Left ventricle myocardium inferior (tissue), 1 donor: ENCODE results near the gene CTDSPL2. TPM values are rescaled to one million over a fixed set of nuclear protein-coding genes. Genes with fewer than 3 reads are reported as not detected.

Experiments
- DNase-seq: peaks from one replicate; pipeline ENCODE4 v3.0.0-alpha.2; 2020
- H3K27ac ChIP-seq: fragments of 200-600 bp; replicated peaks from 2 replicates; pipeline ENCODE4 v1.8.0; 2021
- H3K27me3 ChIP-seq: fragments of 200-600 bp; 2 replicates; pipeline ENCODE4 v1.8.0; 2021; ENCODE audit warnings: low read depth
- H3K36me3 ChIP-seq: fragments of 200-600 bp; 2 replicates; pipeline ENCODE4 v1.8.0; 2021
- H3K4me1 ChIP-seq: fragments of 200-600 bp; 2 replicates; pipeline ENCODE4 v1.8.0; 2021
- H3K4me3 ChIP-seq: fragments of 200-600 bp; 2 replicates; pipeline ENCODE4 v1.8.0; 2021; ENCODE audit warnings: mild to moderate bottlenecking, moderate library complexity
- H3K9me3 ChIP-seq: fragments of 200-600 bp; replicated peaks from 2 replicates; pipeline ENCODE4 v1.8.0; 2021
- CTCF ChIP-seq: fragments of 200-600 bp; IDR thresholded peaks from 2 replicates; pipeline ENCODE4 v1.8.0; 2021; ENCODE audit warnings: antibody characterized with exemption, mild to moderate bottlenecking, borderline replicate concordance
- intact Hi-C: fragments of 100-400 bp; cut with micrococcal nuclease; formaldehyde crosslinking; loops from one replicate; pipeline ENCODE4 v1.11.0; 2022
- total RNA-seq: library from RNA; stranded (reverse); fragmentation: NEBNext Ultra II Directional; extraction: Animal tissue kit (Norgen Biotek cat#: 25700); gene quantifications from one replicate; pipeline ENCODE4 v1.2.1, GENCODE V29; 2021
- donor health status: DM: no; HTN: yes; CAD: no; lungs with severe emphysema.

Gene CTDSPL2
- total RNA-seq, 1 donor from 2014 or later = 14.7 TPM

GRCh38 chr15:44565387-44566154 is 138.1 kb downstream of the CTDSPL2 start:
- no peak overlapping the region for H3K27ac ChIP-seq
- H3K9me3 ChIP-seq = no peaks in the 10 kb centered on the region
- intact Hi-C loops = no loop called here
- H3K4me3 ChIP-seq = no peak overlapping the region
- H3K4me1 ChIP-seq = no peaks in the 10 kb centered on the region
- DNase-seq = no peak
- no peaks in the 10 kb centered on the region for H3K27me3 ChIP-seq
- no peak for TF ChIP-seq CTCF
- H3K36me3 ChIP-seq = peaks cover 99% of the 10 kb centered on the region

GRCh38 chr15:44566155-44566540 is 138.7 kb downstream of the CTDSPL2 start:
- Histone ChIP-seq H3K4me1 (no peaks in the 10 kb centered on the region), H3K9me3 (no peaks in the 10 kb centered on the region), H3K4me3 (no peak overlapping the region), H3K27me3 (no peaks in the 10 kb centered on the region), H3K27ac (no peak overlapping the region), H3K36me3 (peaks cover 99% of the 10 kb centered on the region)
- DNase-seq = no peak
- TF ChIP-seq CTCF = no peak
- intact Hi-C loops = no loop called here

GRCh38 chr15:44568338-44568737 is 140.9 kb downstream of the CTDSPL2 start:
- Histone ChIP-seq H3K9me3 (no peaks in the 10 kb centered on the region), H3K36me3 (peaks cover 97% of the 10 kb centered on the region), H3K4me3 (no peak overlapping the region), H3K4me1 (no peaks in the 10 kb centered on the region), H3K27ac (no peak overlapping the region), H3K27me3 (no peaks in the 10 kb centered on the region)
- DNase-seq = no peak
- intact Hi-C loops = no loop called here
- TF ChIP-seq CTCF = no peak

- Histone ChIP-seq H3K27ac (no peak overlapping the region), H3K27me3 (no peaks in the 10 kb centered on the region), H3K4me3 (no peak overlapping the region), H3K4me1 (peaks cover 1% of the 10 kb centered on the region), H3K9me3 (no peaks in the 10 kb centered on the region), H3K36me3 (peaks cover 94% of the 10 kb centered on the region)
- no peak for DNase-seq
- no peak for TF ChIP-seq CTCF
- intact Hi-C loops = no loop called here
Measured at GRCh38 chr15:44569316-44569715, 141.9 kb downstream of the CTDSPL2 start.

- no peaks in the 10 kb centered on the region for H3K27me3 ChIP-seq
- peaks cover 83% of the 10 kb centered on the region for H3K36me3 ChIP-seq
- TF ChIP-seq CTCF = no peak
- DNase-seq = no peak
- H3K27ac ChIP-seq = no peak overlapping the region
- H3K4me1 ChIP-seq = peaks cover 12% of the 10 kb centered on the region
- H3K4me3 ChIP-seq = no peak overlapping the region
- H3K9me3 ChIP-seq = no peaks in the 10 kb centered on the region
- intact Hi-C loops = no loop called here
Measured at GRCh38 chr15:44570361-44570760, 142.9 kb downstream of the CTDSPL2 start.
